ENCODE measurements around the gene GLUD2. TPM values are rescaled to one million over a fixed set of nuclear protein-coding genes. Genes with fewer than 3 reads are reported as not detected.

Gene GLUD2
- 0.43 and 0.87 TPM in 2 replicates for total RNA-seq

DNA sequence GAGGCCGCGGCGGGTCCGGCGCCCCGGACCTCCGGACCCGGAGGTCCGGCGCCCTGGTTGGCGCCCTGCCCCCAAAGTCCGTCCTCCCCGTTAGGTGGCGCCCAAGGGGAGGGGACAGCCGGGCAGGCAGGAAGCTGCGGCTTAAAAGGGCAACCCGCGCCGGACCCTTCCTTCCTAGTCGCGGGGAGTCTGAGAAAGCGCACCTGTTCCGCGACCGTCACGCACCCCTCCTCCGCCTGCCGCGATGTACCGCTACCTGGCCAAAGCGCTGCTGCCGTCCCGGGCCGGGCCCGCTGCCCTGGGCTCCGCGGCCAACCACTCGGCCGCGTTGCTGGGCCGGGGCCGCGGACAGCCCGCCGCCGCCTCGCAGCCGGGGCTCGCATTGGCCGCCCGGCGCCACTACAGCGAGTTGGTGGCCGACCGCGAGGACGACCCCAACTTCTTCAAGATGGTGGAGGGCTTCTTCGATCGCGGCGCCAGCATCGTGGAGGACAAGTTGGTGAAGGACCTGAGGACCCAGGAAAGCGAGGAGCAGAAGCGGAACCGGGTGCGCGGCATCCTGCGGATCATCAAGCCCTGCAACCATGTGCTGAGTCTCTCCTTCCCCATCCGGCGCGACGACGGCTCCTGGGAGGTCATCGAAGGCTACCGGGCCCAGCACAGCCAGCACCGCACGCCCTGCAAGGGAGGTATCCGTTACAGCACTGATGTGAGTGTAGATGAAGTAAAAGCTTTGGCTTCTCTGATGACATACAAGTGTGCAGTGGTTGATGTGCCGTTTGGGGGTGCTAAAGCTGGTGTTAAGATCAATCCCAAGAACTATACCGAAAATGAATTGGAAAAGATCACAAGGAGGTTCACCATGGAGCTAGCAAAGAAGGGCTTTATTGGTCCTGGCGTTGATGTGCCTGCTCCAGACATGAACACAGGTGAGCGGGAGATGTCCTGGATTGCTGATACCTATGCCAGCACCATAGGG is at the start of gene GLUD2:
GLUD2 (plus strand) TSS at position 170 of the 979 bp plus-strand sequence; CDS start at position 245, 75 bp downstream.

Other genes with a start within 250 kb of the GLUD2 start
- not detected in 2 replicates for gene CT47B1, start 171.7 kb upstream of the GLUD2 start, total RNA-seq
- gene CT47A11, start 110.5 kb upstream of the GLUD2 start, total RNA-seq, result not detected in 2 replicates
- not detected in 2 replicates for gene CT47A10, start 105.6 kb upstream of the GLUD2 start, total RNA-seq
- not detected in 2 replicates for gene CT47A9, start 100.7 kb upstream of the GLUD2 start, total RNA-seq
- gene CT47A8, start 95.9 kb upstream of the GLUD2 start, total RNA-seq, result not detected in 2 replicates
- gene CT47A7, start 91.0 kb upstream of the GLUD2 start, total RNA-seq, result not detected in 2 replicates
- gene CT47A6, start 86.1 kb upstream of the GLUD2 start, total RNA-seq, result not detected in 2 replicates
- not detected in 2 replicates for gene CT47A5, start 81.3 kb upstream of the GLUD2 start, total RNA-seq
- not detected in 2 replicates for gene CT47A4, start 76.4 kb upstream of the GLUD2 start, total RNA-seq
- gene CT47A3, start 71.5 kb upstream of the GLUD2 start, total RNA-seq, result not detected in 2 replicates
- not detected in 2 replicates for gene CT47A2, start 66.7 kb upstream of the GLUD2 start, total RNA-seq
- gene CT47A1, start 61.9 kb upstream of the GLUD2 start, total RNA-seq, result not detected in 2 replicates